Esophagus mucosa (tissue), 1 donor: ENCODE measurements around the gene NOTO. TPM values are rescaled to one million over a fixed set of nuclear protein-coding genes. Genes with fewer than 3 reads are reported as not detected.

Source experiments
- ATAC-seq: fragments of 200-7000 bp; cut with Tn5 transposase; one replicate; pipeline ENCODE4 v1.9.1; 2020
- total RNA-seq: library from RNA; stranded (reverse); gene quantifications from one replicate; pipeline ENCODE4 v1.2.4, GENCODE V29; 2023
- donor health status: DM: yes; HTN: yes; CAD: no.

NOTO gene
- total RNA-seq, 1 donor from 2014 or later, result not detected

- peak; percentile 64 for ATAC-seq
Observed at GRCh38 chr2:73200281-73200680, 2.1 kb upstream of the NOTO start.

GRCh38 chr2:73203055-73203681, 794 bp downstream of the NOTO start:
- peak; percentile 17 for ATAC-seq

DNA sequence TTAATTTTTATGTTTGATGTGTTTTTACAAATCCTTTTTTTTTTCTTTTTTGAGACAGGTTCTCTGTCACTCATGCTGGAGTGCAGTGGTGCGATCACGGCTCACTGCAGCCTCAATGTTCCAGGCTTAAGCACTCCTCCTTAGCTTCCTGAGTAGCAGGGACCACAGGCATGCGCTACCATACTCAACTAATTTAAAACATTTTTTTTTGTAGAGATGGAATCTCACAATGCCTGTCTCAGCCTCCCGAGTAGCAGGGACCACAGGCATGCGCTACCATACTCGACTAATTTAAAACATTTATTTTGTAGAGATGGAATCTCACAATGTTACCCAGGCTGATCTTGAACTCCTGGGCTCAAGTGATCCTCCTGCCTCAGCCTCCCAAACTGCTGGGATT, 3.2 kb downstream of the NOTO start:
- ATAC-seq, result no peak

GRCh38 chr2:73208258-73208657, 5.9 kb downstream of the NOTO start:
- no peak for ATAC-seq

DNA sequence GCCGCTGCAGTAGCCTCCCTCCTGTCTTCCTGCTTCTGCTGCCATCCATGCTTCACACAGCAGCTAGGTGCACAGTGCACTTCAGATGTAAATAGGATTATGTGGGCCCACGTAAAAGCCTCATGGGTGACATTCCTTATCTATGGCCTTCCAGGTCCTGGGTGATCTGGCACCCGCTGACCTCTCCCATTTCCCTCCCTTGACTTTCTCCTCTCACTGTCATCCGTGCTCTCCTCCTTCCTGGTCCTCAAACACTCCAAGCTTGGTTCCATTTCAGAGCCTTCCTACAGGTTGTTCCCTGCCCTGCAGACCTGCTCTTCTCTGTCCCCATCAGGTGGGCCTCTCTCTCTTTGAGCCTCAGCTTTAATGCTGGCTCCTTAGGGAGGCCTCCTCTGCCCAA, 7.6 kb downstream of the NOTO start:
- no peak for ATAC-seq

DNA sequence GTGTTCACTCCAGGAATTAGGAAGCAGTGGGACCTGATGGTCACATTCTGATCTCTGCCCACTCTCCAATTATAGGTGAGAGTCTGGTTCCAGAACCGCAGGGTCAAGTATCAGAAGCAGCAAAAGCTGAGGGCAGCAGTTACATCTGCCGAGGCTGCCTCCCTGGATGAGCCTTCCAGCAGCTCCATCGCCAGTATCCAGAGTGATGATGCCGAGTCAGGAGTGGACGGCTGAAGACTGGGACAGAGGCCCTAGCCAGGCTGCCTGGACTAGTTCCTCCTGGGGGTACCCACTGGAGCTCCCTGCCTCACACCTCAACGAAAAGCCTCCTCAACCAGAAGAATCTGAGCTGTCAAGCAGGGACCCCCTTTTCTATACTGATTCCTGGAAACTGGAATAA, 8.3 kb downstream of the NOTO start:
- no peak for ATAC-seq

DNA sequence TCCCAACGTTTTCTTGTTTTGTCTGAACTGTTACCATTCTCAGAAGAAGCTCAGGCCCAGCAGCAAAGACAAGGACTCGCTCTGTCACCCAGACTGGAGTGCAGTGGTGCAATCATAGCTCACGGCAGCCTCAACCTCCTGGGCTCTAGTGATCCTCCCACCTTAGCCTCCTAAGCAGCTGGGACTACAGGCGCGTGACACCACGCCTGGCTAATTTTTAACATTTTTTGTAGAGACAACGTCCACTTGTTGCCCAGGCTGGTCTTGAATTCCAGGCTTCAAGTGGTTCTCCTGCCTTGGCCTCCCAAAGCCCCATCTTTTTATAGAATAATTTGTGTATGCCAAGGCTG, 9.7 kb downstream of the NOTO start:
- no peak for ATAC-seq

GRCh38 chr2:73212448-73213176, 10.2 kb downstream of the NOTO start:
- ATAC-seq, result peak; percentile 76

- peak; percentile 91 for ATAC-seq
Observed at GRCh38 chr2:73214120-73215035, 12.0 kb downstream of the NOTO start, which contains the start of gene SMYD5. Gene SMYD5, plus strand, starts transcription at chr2:73214245. Its CDS starts 22 bp downstream, at chr2:73214267.

- ATAC-seq, result no peak
Observed at GRCh38 chr2:73215254-73215653, 12.9 kb downstream of the NOTO start.

DNA sequence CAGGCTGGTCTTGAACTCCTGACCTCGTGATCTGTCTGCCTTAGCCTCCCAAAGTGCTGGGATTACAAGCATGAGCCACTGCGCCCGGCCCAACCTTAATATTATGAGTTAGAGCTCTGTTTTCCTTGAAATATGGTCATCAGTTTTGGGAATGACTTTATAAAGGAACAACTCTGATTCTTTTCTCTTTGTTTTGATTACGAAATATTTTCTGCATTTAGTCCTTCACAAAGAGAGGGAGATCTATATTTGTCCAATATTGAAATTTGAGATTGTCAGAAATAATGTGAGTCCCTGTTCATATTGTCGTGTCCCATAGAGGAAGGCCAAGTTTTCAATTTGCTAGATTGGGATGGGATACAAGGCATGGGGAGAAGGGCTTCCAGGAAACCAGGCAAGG, 14.8 kb downstream of the NOTO start:
- ATAC-seq, result no peak

DNA sequence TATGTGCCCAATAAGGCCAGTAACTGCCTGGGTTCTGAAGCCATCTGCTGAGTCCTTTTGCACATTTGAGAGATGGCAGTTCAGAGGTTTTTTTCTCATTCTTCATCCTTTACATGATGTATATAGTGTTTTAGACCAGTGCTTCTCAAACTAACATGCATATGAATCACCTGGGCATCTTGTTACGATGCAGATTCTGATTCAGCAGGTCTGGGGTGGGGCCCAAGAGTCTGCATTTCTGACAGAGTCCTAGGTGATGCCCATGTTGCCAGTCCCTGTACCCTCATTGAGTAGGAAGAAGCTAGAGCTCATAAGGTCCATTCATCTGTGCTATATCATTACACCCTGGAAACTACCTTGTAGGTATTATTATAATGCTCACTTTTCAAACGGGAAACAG, 15.5 kb downstream of the NOTO start:
- no peak for ATAC-seq

GRCh38 chr2:73218298-73218697, 15.9 kb downstream of the NOTO start:
- no peak for ATAC-seq

DNA sequence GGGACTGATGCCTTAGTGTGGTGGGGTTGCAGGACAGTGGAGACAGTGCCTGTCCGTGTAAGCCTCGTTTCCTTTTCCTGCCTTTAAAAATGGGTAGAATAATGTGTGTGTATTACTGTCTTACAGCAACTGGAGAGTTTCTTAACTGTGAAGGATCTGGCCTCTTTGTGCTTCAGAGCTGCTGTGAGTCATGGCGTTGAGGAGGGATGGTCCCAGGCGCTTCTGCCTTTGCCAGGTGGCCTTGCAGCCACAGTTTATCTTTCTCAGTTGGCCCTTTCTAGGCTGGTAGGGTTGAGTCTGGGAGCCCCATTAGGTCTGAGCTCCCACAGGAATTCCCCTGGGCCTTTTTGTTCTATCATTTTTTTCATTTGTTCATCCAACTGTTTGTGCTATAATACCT, 21.4 kb downstream of the NOTO start:
- no peak for ATAC-seq

DNA sequence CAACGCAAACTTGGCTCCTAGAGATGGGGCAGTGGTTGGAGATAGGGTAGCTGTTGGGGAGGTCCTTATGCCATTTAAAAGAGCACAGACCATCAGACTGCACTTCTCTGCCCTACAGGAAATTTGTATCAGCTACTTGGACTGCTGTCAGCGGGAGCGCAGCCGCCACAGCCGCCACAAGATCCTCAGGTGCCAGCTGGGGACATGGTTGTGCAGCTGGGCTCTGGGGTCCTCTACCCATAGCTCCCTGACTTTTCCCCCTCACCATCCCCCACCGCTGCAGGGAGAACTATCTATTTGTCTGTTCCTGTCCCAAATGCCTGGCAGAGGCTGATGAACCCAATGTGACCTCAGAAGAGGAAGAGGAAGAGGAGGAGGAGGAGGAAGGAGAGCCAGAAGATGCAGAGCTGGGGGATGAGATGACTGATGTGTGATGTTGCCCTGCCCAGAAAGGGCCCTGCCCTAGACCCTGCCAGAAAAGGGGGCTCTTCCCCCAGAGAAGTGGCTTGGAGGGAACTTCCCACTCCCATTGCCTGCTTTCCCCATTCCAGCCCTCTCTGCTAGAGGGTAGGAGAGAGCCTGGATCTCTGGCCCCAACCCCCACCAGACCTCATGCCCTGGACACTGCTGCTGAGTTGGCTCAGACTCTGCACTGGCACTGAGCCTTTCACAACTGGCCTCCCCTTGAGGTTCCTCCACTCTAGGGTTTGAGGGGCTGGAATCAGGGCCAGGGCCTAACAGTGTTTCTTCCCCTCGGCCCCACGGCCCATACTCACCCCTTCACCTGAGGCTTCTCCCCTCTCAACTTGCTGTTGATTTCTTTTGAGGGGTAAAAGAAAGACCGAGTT, 23.4 kb downstream of the NOTO start:
- ATAC-seq, result no peak

DNA sequence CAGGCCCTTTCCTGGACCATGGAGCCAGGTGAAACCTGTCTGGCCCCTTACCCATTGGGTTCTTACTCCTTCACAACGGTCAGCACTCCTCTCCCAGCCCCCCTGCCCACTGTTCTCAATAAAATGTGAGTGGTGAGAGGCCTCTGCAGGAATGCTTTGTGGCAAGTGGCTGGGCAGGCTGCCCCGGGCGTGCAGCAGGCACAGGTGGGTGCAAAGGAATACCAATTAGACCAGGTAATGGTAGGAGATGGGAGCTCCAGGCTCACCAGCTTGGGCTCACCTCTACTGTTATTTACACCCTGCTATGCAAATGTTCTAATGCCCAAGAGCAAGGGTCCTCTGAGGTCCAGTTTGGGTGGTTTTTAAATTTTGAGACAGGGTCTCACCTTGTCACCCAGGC, 24.7 kb downstream of the NOTO start:
- no peak for ATAC-seq

- ATAC-seq, result no peak
Observed at GRCh38 chr2:73228631-73229030, 26.3 kb downstream of the NOTO start.

GRCh38 chr2:73232403-73233153, 30.2 kb downstream of the NOTO start:
- peak; percentile 14 for ATAC-seq

GRCh38 chr2:73233154-73233931, 31.0 kb downstream of the NOTO start, which contains the start of gene PRADC1:
Gene PRADC1, minus strand, starts transcription at chr2:73233239. Its CDS starts 79 bp downstream, at chr2:73233160.
- ATAC-seq, result peak; percentile 98

DNA sequence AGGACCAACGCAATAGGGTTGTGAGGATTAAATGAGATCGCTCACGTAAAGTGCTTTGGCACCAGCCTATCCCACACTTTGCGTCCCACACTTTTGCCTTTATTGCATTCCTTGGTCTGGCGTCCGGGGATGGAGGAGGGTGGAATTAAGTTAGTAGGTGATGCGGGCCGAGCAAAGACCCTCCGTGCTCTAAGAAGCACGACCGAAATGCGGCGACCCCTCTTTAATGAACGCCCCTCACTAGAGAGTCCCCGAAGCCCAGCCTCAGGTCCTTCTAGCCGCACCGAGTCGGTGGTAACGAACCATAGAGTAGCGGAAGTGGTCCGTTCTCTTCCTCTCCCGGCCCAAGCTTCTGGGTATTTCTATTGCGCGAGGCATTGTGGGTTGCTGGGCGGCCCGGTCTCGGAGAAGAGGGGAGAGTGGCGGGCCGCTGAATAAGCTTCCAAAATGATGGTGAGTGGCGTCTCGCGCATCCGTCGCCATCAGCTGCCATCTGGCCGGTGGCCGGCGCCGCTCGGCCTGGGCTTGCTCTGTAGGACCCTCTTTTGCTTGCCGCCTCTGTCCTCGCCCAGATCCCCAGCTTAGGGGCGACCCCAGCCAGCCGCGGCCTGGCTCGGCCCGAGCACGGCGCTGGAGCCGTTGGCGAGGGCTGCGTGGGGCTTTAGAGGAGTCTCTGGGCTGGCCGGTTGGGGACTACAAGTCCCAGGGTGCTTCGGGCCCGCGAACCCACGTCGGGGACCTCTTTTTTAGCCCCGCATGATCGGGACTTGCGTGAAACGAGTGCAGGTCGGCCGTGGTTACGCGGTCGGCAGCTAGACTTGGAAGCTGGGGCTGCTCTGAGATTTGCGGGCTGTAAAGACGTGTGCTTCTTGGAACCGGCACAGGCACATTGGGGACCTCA, 31.8 kb downstream of the NOTO start, which contains the start of gene CCT7:
Gene CCT7, plus strand, starts transcription at position 377 of the 901 bp plus-strand sequence. Its CDS starts 71 bp downstream, at position 448.
- peak; percentile 81 for ATAC-seq
